A172 (cell line): ENCODE measurements around the gene CXCL8. TPM values are rescaled to one million over a fixed set of nuclear protein-coding genes. Genes with fewer than 3 reads are reported as not detected.

ENCODE experiments used
- total RNA-seq: library from RNA; depleted of rRNA; stranded (reverse); fragments of >200 nt; shearing (Covaris generic); gene quantifications from 2 replicates; pipeline ENCODE4 v1.2.3, GENCODE V29; 2014; rRNA removed

Gene CXCL8
- total RNA-seq, 1 experiment from 2014 or later, result 0.09 TPM

Other genes with a start within 250 kb of the CXCL8 start
- 0.02 and 0.31 TPM in 2 replicates for gene RASSF6, start 120.1 kb upstream of the CXCL8 start, total RNA-seq
- gene CXCL6, start 96.1 kb downstream of the CXCL8 start, total RNA-seq, result not detected in 2 replicates
- gene PF4V1, start 112.7 kb downstream of the CXCL8 start, total RNA-seq, result not detected in 2 replicates
- not detected in 2 replicates for gene CXCL1, start 128.8 kb downstream of the CXCL8 start, total RNA-seq
- gene PF4, start 241.5 kb downstream of the CXCL8 start, total RNA-seq, result not detected in 2 replicates
- not detected in 2 replicates for gene PPBP, start 247.6 kb downstream of the CXCL8 start, total RNA-seq